Measurements from ENCODE around the gene SPATC1L.

Gene SPATC1L

GRCh38 chr21:46118316-46119143, 65.7 kb downstream of the SPATC1L start:
- peak; percentile 11 for DNase-seq

- peak; percentile 16 for DNase-seq
These were observed 66.5 kb downstream of the SPATC1L start for GRCh38 chr21:46117586-46118315.

- DNase-seq: peak; percentile 10
These were observed 67.3 kb downstream of the SPATC1L start for GRCh38 chr21:46116776-46117585.

GRCh38 chr21:46116189-46116775, 68.0 kb downstream of the SPATC1L start:
- peak; percentile 10 for DNase-seq

GRCh38 chr21:46115441-46116188, 68.6 kb downstream of the SPATC1L start:
- DNase-seq: no peak

- no peak for DNase-seq
These were observed 69.3 kb downstream of the SPATC1L start for GRCh38 chr21:46114963-46115362.

GRCh38 chr21:46113497-46114176, 70.6 kb downstream of the SPATC1L start:
- DNase-seq: peak; percentile 4

- no peak for DNase-seq
These were observed 71.5 kb downstream of the SPATC1L start for GRCh38 chr21:46112725-46113215.

- peak; percentile 12 for DNase-seq
These were observed 72.2 kb downstream of the SPATC1L start for GRCh38 chr21:46111857-46112724.

- peak; percentile 5 for DNase-seq
These were observed 73.1 kb downstream of the SPATC1L start for GRCh38 chr21:46111193-46111571.
